HCT116 (cell line): Measurements from ENCODE around the gene LMBR1L. TPM values are rescaled to one million over a fixed set of nuclear protein-coding genes. Genes with fewer than 3 reads are reported as not detected.

Experiments
- ATAC-seq: fragments of 200-7000 bp; cut with Tn5 transposase; 2 replicates; pipeline ENCODE4 v1.9.1; 2020; ENCODE audit warnings: mild to moderate bottlenecking, moderate library complexity
- BruUV-seq: library from RNA; stranded (reverse); fragments of 400-500 nt; replicated peaks from 2 replicates; lab custom pipeline; 2021; lab: Mats Ljungman, UMichigan
- CTCF ChIA-PET: fragments of 300-600 bp; sonication (Branson Sonifier 250); formaldehyde crosslinking; loops from one replicate; lab custom pipeline; 2021; ENCODE audit warnings: antibody characterized with exemption; lab: Charles Lee
- POLR2A ChIA-PET: fragments of 300-600, 350-600 bp; sonication (Branson Sonifier 250); formaldehyde crosslinking; loops from one replicate; lab custom pipeline; 2021; ENCODE audit warnings: antibody characterized with exemption; lab: Charles Lee
- RAD21 ChIA-PET, 2 experiments: fragments of 300-600 bp; sonication (Branson Sonifier 250); formaldehyde crosslinking; loops; one replicate each; lab custom pipeline; 2023; ENCODE audit warnings: low total read pairs in 2 of 2; ENCODE audit not compliant: uncharacterized antibody in 2 of 2, unreplicated experiment in 2 of 2, low non-redundant PET in 1 of 2; lab: Charles Lee
- DNase-seq: peaks from one replicate; pipeline ENCODE4 v3.0.0-alpha.2; 2010; ENCODE audit warnings: low read depth, low spot score
- H2AFZ ChIP-seq: fragments of 200-600 bp; shearing (Covaris generic), sonication (generic); 2 replicates; pipeline ENCODE4 v1.6.1; 2017; ENCODE audit warnings: low read depth, mixed run types, mixed read lengths, antibody characterized with exemption, low read length; ENCODE audit not compliant: poor library complexity, severe bottlenecking
- H3K27ac ChIP-seq: 2 replicates; pipeline ENCODE4 v1.5.1; 2012; ENCODE audit warnings: low read depth, low read length
- H3K27me3 ChIP-seq: fragments of 200-600 bp; sonication (generic); 2 replicates; pipeline ENCODE4 v1.6.1; 2016; ENCODE audit warnings: mixed run types, low read length, mixed read lengths; ENCODE audit not compliant: insufficient read depth
- H3K36me3 ChIP-seq, 2 experiments: fragments of 200-500 bp in 1 of 2; fragments of 200-600 bp in 1 of 2; sonication (Bioruptor generic) in 1 of 2; sonication (generic) in 1 of 2; 2 replicates each; pipeline versions ENCODE4 v1.5.1 to v1.6.1; 2014 to 2016; ENCODE audit warnings: low read length in 2 of 2, inconsistent platforms in 1 of 2, mixed read lengths in 1 of 2, mixed run types in 1 of 2; ENCODE audit not compliant: insufficient read depth in 2 of 2, control insufficient read depth in 1 of 2
- H3K4me1 ChIP-seq, 2 experiments: fragments of 200-600 bp in 1 of 2; sonication (generic) in 1 of 2; 2 replicates each; pipeline versions ENCODE4 v1.5.1 to v1.6.1; 2012 to 2017; ENCODE audit warnings: low read length in 2 of 2, inconsistent platforms in 1 of 2, mild to moderate bottlenecking in 1 of 2, mixed read lengths in 1 of 2, mixed run types in 1 of 2, moderate library complexity in 1 of 2; ENCODE audit not compliant: insufficient read depth in 2 of 2, control insufficient read depth in 1 of 2
- H3K4me2 ChIP-seq: fragments of 200-600 bp; sonication (generic); 2 replicates; pipeline ENCODE4 v1.6.1; 2017; ENCODE audit warnings: mixed run types, low read length, mixed read lengths
- H3K4me3 ChIP-seq, 2 experiments: fragments of 200-600 bp in 1 of 2; sonication (generic) in 1 of 2; replicated peaks in 1 of 2; 2 replicates each; pipeline ENCODE4 v1.5.1; 2011 to 2016; ENCODE audit warnings: low read length in 2 of 2, control low read depth in 1 of 2, low read depth in 1 of 2, mild to moderate bottlenecking in 1 of 2, mixed read lengths in 1 of 2, mixed run types in 1 of 2
- H3K79me2 ChIP-seq: fragments of 200-600 bp; sonication (generic); 2 replicates; pipeline ENCODE4 v1.6.1; 2017; ENCODE audit warnings: mild to moderate bottlenecking, mixed run types, low read length, moderate library complexity, mixed read lengths; ENCODE audit not compliant: insufficient read depth
- H3K9ac ChIP-seq: fragments of 200-600 bp; sonication (generic); 2 replicates; pipeline ENCODE4 v1.6.1; 2016; ENCODE audit warnings: low read length, mixed read lengths
- H3K9me2 ChIP-seq: fragments of 200-600 bp; sonication (generic), shearing (Covaris generic); 2 replicates; pipeline ENCODE4 v1.6.1; 2017; ENCODE audit warnings: mixed run types, mild to moderate bottlenecking, moderate library complexity; ENCODE audit not compliant: insufficient read depth
- H3K9me3 ChIP-seq, 2 experiments: fragments of 200-500 bp in 1 of 2; fragments of 200-600 bp in 1 of 2; sonication (Bioruptor generic) in 1 of 2; sonication (generic) in 1 of 2; 2 replicates each; pipeline ENCODE4 v1.6.1; 2014 to 2017; ENCODE audit warnings: low read length in 2 of 2, mixed read lengths in 2 of 2, inconsistent platforms in 1 of 2, low read depth in 1 of 2, mild to moderate bottlenecking in 1 of 2, mixed run types in 1 of 2, moderate library complexity in 1 of 2; ENCODE audit not compliant: control insufficient read depth in 1 of 2, insufficient read depth in 1 of 2
- H4K20me1 ChIP-seq: fragments of 200-600 bp; sonication (generic), shearing (Covaris generic); 2 replicates; pipeline ENCODE4 v1.6.1; 2017; ENCODE audit warnings: mixed run types, mild to moderate bottlenecking, moderate library complexity; ENCODE audit not compliant: insufficient read depth
- CEBPB ChIP-seq: IDR thresholded peaks from 2 replicates; pipeline ENCODE4 v1.6.1; 2012; ENCODE audit warnings: low read depth
- ELF1 ChIP-seq: IDR thresholded peaks from 2 replicates; pipeline ENCODE4 v1.6.1; 2012; ENCODE audit warnings: low read depth, borderline replicate concordance
- POLR2A ChIP-seq: IDR thresholded peaks from 2 replicates; pipeline ENCODE4 v1.7.0; 2011; ENCODE audit warnings: borderline replicate concordance; ENCODE audit not compliant: insufficient read depth, insufficient read length; ENCODE audit errors: extremely low read depth
- RAD21 ChIP-seq: IDR thresholded peaks from 2 replicates; pipeline ENCODE4 v1.6.1; 2012; ENCODE audit warnings: low read depth, mild to moderate bottlenecking
- REST ChIP-seq: IDR thresholded peaks from 2 replicates; pipeline ENCODE4 v1.6.1; 2012; ENCODE audit warnings: low read depth
- SP1 ChIP-seq: IDR thresholded peaks from 2 replicates; pipeline ENCODE4 v1.6.1; 2012; ENCODE audit warnings: low read depth
- TCF7L2 ChIP-seq: IDR thresholded peaks from 2 replicates; pipeline ENCODE4 v1.7.0; 2011; ENCODE audit warnings: borderline replicate concordance, inconsistent platforms; ENCODE audit not compliant: insufficient read depth, insufficient read length; ENCODE audit errors: extremely low read depth
- intact Hi-C: fragments of 100-400 bp; cut with micrococcal nuclease; formaldehyde crosslinking; loops from 2 replicates; pipeline ENCODE4 v1.10.0; 2022
- total RNA-seq: library from RNA; stranded (reverse); gene quantifications from one replicate; pipeline ENCODE4 v1.2.1, GENCODE V29; 2021; ENCODE audit not compliant: unreplicated experiment

The LMBR1L gene
- total RNA-seq, 1 experiment from 2014 or later: 44.4 TPM

DNA sequence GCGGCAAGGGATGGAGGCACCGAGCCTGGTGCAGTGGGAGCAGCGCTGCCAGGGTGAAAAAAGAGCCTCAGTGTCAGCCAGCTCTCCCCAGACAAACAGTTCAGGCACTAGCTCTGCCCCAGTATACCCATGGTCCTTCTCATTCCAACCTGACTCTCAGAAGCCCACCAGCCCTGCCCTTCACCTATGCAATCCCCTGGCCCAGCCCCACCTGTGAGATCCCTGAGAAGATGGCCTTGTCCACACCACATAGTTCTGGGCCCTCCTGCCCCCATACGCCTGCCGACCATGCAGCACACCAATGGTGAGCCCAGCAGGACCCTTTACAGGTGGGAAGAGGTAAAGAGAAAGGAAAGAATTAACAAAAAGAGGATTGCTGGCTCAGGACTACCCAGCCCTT, 56.6 kb downstream of the LMBR1L start:
- RAD21 ChIA-PET: no interaction called here
- Histone ChIP-seq H3K27ac (no peak overlapping the region), H3K27me3 (no peaks in the 10 kb centered on the region), H3K4me3 (no peak overlapping the region), H3K36me3 (peaks cover 39 to 52% of the 10 kb centered on the region in 2 experiments), H2AFZ (no peak overlapping the region), H3K4me1 (peaks cover 17 to 33% of the 10 kb centered on the region in 2 experiments)
- intact Hi-C loops: no loop called here
- ATAC-seq (no peak), DNase-seq (no peak)
- no TSS peak for BruUV-seq
- TF ChIP-seq ELF1 (no peak), REST (no peak), CEBPB (no peak), POLR2A (no peak), SP1 (no peak), TCF7L2 (no peak), RAD21 (no peak)
- TF ChIP-seq, all 23 proteins: peak for 0
- POLR2A ChIA-PET: no interaction called here
- H3K4me2 ChIP-seq: no peak overlapping the region
- CTCF ChIA-PET: no interaction called here
- H3K9ac ChIP-seq: no peak overlapping the region
- no peaks in the 10 kb centered on the region for H3K9me2 ChIP-seq
- H4K20me1 ChIP-seq: no peaks in the 10 kb centered on the region
- H3K79me2 ChIP-seq: peaks cover 80% of the 10 kb centered on the region
- no peaks in the 10 kb centered on the region for H3K9me3 ChIP-seq
